B cell (primary cell): Measurements from ENCODE around the gene TGFBRAP1. TPM values are rescaled to one million over a fixed set of nuclear protein-coding genes. Genes with fewer than 3 reads are reported as not detected.

Experiments
- ATAC-seq: fragments of 200-7000 bp; cut with Tn5 transposase; one replicate; pipeline ENCODE4 v1.10.0; 2021; ENCODE audit warnings: low read depth, mild to moderate bottlenecking, moderate number of reproducible peaks, moderate library complexity
- CTCF ChIA-PET: fragments of 350-600 bp; sonication (Branson Sonifier 250); formaldehyde crosslinking; loops from one replicate; lab custom pipeline; 2021; ENCODE audit warnings: antibody characterized with exemption, inconsistent platforms; lab: Charles Lee
- POLR2A ChIA-PET: fragments of 350-600 bp; sonication (Branson Sonifier 250); formaldehyde crosslinking; loops from one replicate; lab custom pipeline; 2021; ENCODE audit warnings: antibody characterized with exemption; lab: Charles Lee
- DNase-seq: peaks from one replicate; pipeline ENCODE4 v3.0.0; 2013
- H2AFZ ChIP-seq: 2 replicates; pipeline ENCODE4 v1.6.1; 2012; ENCODE audit warnings: mild to moderate bottlenecking, low read depth, low read length; ENCODE audit not compliant: insufficient read depth, poor library complexity, severe bottlenecking
- H3K27ac ChIP-seq, 2 donors: 1 replicate in 1 of 2; 2 replicates in 1 of 2; pipeline ENCODE4 v1.5.1; 2012 to 2013; ENCODE audit warnings: low read length in 2 of 2, mild to moderate bottlenecking in 2 of 2, moderate library complexity in 1 of 2
- H3K27me3 ChIP-seq, 4 experiments: fragments of 200-600 bp in 1 of 4; sonication (generic) in 1 of 4; replicated peaks in 1 of 4; 1 replicate in 2 of 4; 2 replicates in 2 of 4; pipeline versions ENCODE4 v1.6.1 to v1.7.0; 2013 to 2016; ENCODE audit warnings: low read length in 3 of 4, mild to moderate bottlenecking in 2 of 4, mixed read lengths in 1 of 4, moderate library complexity in 1 of 4; ENCODE audit not compliant: insufficient read depth in 4 of 4, control insufficient read depth in 3 of 4; ENCODE audit errors: control extremely low read depth in 1 of 4
- H3K36me3 ChIP-seq, 2 experiments: replicated peaks in 1 of 2; 1 replicate in 1 of 2; 2 replicates in 1 of 2; pipeline versions ENCODE4 v1.6.1 to v1.7.1; 2013; ENCODE audit warnings: low read length in 1 of 2; ENCODE audit not compliant: insufficient read depth in 2 of 2, control insufficient read depth in 1 of 2; ENCODE audit errors: control extremely low read depth in 1 of 2, extremely low read depth in 1 of 2
- H3K4me1 ChIP-seq, 2 donors: fragments of 200-600 bp in 1 of 2; sonication (generic) in 1 of 2; 1 replicate in 1 of 2; 2 replicates in 1 of 2; pipeline versions ENCODE4 v1.5.1 to v1.6.1; 2013 to 2017; ENCODE audit warnings: low read length in 2 of 2; ENCODE audit not compliant: control insufficient read depth in 2 of 2, insufficient read depth in 2 of 2
- H3K4me2 ChIP-seq: replicated peaks from 2 replicates; pipeline ENCODE3; 2012; ENCODE audit warnings: mild to moderate bottlenecking, low read depth, low read length; ENCODE audit not compliant: poor library complexity, severe bottlenecking
- H3K4me3 ChIP-seq, 5 experiments: fragments of 200-600 bp in 1 of 5; sonication (generic) in 1 of 5; 1 replicate in 3 of 5; 2 replicates in 2 of 5; pipeline versions ENCODE4 v1.5.1 to v1.7.0; 2011 to 2016; ENCODE audit warnings: low read length in 4 of 5, mild to moderate bottlenecking in 4 of 5, low read depth in 2 of 5, control low read depth in 1 of 5, moderate library complexity in 1 of 5; ENCODE audit not compliant: insufficient read depth in 1 of 5; ENCODE audit errors: control extremely low read depth in 1 of 5, extremely low read depth in 1 of 5
- H3K79me2 ChIP-seq: fragments of 200-600 bp; sonication (generic); one replicate; pipeline ENCODE4 v1.6.0; 2016; ENCODE audit warnings: low read length; ENCODE audit not compliant: control insufficient read depth, insufficient read depth
- H3K9ac ChIP-seq: fragments of 200-600 bp; sonication (generic); 2 replicates; pipeline ENCODE4 v1.6.1; 2017; ENCODE audit warnings: mild to moderate bottlenecking, low read length, moderate library complexity
- H3K9me3 ChIP-seq, 3 donors: one replicate each; pipeline versions ENCODE4 v1.6.1 to v1.7.1; 2013; ENCODE audit warnings: low read length in 2 of 3; ENCODE audit not compliant: control insufficient read depth in 2 of 3, insufficient read depth in 1 of 3; ENCODE audit errors: control extremely low read depth in 1 of 3
- H4K20me1 ChIP-seq: 2 replicates; pipeline ENCODE4 v1.6.0; 2012; ENCODE audit warnings: mild to moderate bottlenecking, low read length; ENCODE audit not compliant: insufficient read depth, control insufficient read depth, poor library complexity, severe bottlenecking
- H3K27ac Mint-ChIP-seq: one replicate; pipeline ENCODE4 v1.8.0; 2021; ENCODE audit warnings: mixed read lengths
- H3K27me3 Mint-ChIP-seq: one replicate; pipeline ENCODE4 v1.8.0; 2021; ENCODE audit warnings: mixed read lengths
- H3K4me1 Mint-ChIP-seq: one replicate; pipeline ENCODE4 v1.8.0; 2021; ENCODE audit warnings: mixed read lengths
- H3K4me3 Mint-ChIP-seq: one replicate; pipeline ENCODE4 v1.8.0; 2021; ENCODE audit warnings: mixed read lengths
- H3K9me3 Mint-ChIP-seq: one replicate; pipeline ENCODE4 v1.8.0; 2022; ENCODE audit warnings: mixed read lengths; ENCODE audit not compliant: insufficient read depth
- EZH2 ChIP-seq: IDR thresholded peaks from 2 replicates; pipeline ENCODE4 v1.6.1; 2012; ENCODE audit warnings: borderline replicate concordance, low read depth, mild to moderate bottlenecking, moderate library complexity, low read length; ENCODE audit not compliant: insufficient read depth, poor library complexity, severe bottlenecking
- WGBS: methylation state at CpG from one replicate; pipeline ENCODE4 v1.1.5; 2013; ENCODE audit warnings: missing lambda C conversion rate; ENCODE audit not compliant: insufficient coverage; 5-methylcytosine and 5-hydroxymethylcytosine counted together
- intact Hi-C: fragments of 100-400 bp; cut with micrococcal nuclease; formaldehyde crosslinking; loops from one replicate; pipeline ENCODE4 v1.10.0; 2022
- polyA plus RNA-seq: library from polyadenylated mRNA; depleted of rRNA; stranded (reverse); fragments of >200 nt; gene quantifications from 2 replicates; pipeline ENCODE4 v1.2.3, GENCODE V29; 2012
- total RNA-seq, 2 donors: library from RNA; stranded (reverse); fragments of 120-200 nt in 1 of 2; gene quantifications; 1 replicate in 1 of 2; 2 replicates in 1 of 2; pipeline versions ENCODE4 v1.2.3 to v1.2.4, GENCODE V29; 2013 to 2022
- TF ChIP-seq, protein P1 (sequence below): fragments of 200-600 bp; IDR thresholded peaks from one replicate; pipeline ENCODE4 v1.8.0; 2022; ENCODE audit warnings: antibody characterized with exemption, mild to moderate bottlenecking

Gene TGFBRAP1
- total and polyA plus RNA-seq, 2 donors (not counting 1 experiment from before 2014, with no cell fraction given), result 9.3 to 21.7 TPM

DNA sequence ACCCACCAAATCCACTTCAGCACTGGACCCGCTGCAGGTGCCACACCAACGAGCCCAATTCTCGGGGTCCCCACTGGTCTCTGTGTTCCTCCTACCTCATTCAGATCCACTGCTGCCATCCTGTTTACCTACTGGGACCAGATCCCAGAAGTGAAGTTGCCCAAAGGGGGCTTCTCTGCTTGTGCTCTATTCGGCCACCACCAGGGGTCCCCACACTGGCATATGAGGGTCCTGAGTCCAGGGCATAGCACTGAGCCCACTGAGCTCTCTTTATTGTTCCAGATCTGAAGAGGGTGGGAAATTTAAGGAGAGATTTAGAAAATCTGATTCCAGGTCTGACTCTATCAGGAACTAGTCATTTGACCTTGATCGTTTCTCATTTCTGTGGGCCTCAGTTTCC lies 85.6 kb downstream of the TGFBRAP1 start:
- POLR2A ChIA-PET, result no interaction called here
- Histone ChIP-seq H3K9ac (no peak overlapping the region), H3K36me3 (no peaks in the 10 kb centered on the region), H3K27ac (no peak overlapping the region), H2AFZ (no peak overlapping the region), H3K4me2 (no peak overlapping the region), H3K79me2 (no peaks in the 10 kb centered on the region), H3K4me3 (no peak overlapping the region), H4K20me1 (no peaks in the 10 kb centered on the region), H3K27me3 (no peaks in the 10 kb centered on the region), H3K9me3 (no peaks in the 10 kb centered on the region), H3K4me1 (no peaks in the 10 kb centered on the region)
- CTCF ChIA-PET, result interaction anchor here (1.8 to 16.5 kb wide), 2 partner anchors 10 to 128 kb away, joined by 7 to 643 read pairs; no protein-coding TSS in a partner anchor
- Mint-ChIP-seq H3K27me3 (no peaks in the 10 kb centered on the region), H3K9me3 (no peaks in the 10 kb centered on the region), H3K4me1 (peaks cover 1% of the 10 kb centered on the region), H3K4me3 (no peak overlapping the region), H3K27ac (no peak overlapping the region)
- DNase-seq (no peak), ATAC-seq (no peak)
- intact Hi-C loops, result no loop called here
- WGBS, result 67% methylated on average over 4 of the region's 5 CpGs
- TF ChIP-seq, protein P1, sequence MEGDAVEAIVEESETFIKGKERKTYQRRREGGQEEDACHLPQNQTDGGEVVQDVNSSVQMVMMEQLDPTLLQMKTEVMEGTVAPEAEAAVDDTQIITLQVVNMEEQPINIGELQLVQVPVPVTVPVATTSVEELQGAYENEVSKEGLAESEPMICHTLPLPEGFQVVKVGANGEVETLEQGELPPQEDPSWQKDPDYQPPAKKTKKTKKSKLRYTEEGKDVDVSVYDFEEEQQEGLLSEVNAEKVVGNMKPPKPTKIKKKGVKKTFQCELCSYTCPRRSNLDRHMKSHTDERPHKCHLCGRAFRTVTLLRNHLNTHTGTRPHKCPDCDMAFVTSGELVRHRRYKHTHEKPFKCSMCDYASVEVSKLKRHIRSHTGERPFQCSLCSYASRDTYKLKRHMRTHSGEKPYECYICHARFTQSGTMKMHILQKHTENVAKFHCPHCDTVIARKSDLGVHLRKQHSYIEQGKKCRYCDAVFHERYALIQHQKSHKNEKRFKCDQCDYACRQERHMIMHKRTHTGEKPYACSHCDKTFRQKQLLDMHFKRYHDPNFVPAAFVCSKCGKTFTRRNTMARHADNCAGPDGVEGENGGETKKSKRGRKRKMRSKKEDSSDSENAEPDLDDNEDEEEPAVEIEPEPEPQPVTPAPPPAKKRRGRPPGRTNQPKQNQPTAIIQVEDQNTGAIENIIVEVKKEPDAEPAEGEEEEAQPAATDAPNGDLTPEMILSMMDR, result no peak
- no peak for TF ChIP-seq EZH2

DNA sequence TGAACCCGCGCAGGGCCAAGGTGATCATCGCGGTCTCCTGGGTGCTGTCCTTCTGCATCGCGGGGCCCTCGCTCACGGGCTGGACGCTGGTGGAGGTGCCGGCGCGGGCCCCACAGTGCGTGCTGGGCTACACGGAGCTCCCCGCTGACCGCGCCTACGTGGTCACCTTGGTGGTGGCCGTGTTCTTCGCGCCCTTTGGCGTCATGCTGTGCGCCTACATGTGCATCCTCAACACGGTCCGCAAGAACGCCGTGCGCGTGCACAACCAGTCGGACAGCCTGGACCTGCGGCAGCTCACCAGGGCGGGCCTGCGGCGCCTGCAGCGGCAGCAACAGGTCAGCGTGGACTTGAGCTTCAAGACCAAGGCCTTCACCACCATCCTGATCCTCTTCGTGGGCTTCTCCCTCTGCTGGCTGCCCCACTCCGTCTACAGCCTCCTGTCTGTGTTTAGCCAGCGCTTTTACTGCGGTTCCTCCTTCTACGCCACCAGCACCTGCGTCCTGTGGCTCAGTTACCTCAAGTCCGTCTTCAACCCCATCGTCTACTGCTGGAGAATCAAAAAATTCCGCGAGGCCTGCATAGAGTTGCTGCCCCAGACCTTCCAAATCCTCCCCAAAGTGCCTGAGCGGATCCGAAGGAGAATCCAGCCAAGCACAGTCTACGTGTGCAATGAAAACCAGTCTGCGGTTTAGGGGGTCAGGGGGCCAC lies 87.1 kb downstream of the TGFBRAP1 start:
- Histone ChIP-seq H3K79me2 (no peaks in the 10 kb centered on the region), H4K20me1 (no peaks in the 10 kb centered on the region), H3K36me3 (no peaks in the 10 kb centered on the region), H3K27ac (no peak overlapping the region), H3K4me3 (no peak overlapping the region), H3K4me1 (peaks cover 5 to 7% of the 10 kb centered on the region in 2 donors), H3K4me2 (no peak overlapping the region), H3K27me3 (no peaks in the 10 kb centered on the region), H3K9me3 (no peaks in the 10 kb centered on the region), H2AFZ (no peak overlapping the region), H3K9ac (no peak overlapping the region)
- ATAC-seq (no peak), DNase-seq (no peak)
- intact Hi-C loops, result no loop called here
- TF ChIP-seq EZH2, result no peak
- TF ChIP-seq, protein P1, result no peak
- WGBS, result 97% methylated on average over 50 of the region's 50 CpGs
- H3K4me3 Mint-ChIP-seq, result no peak overlapping the region
- POLR2A ChIA-PET, result no interaction called here
- CTCF ChIA-PET, result interaction anchor here (1.8 to 16.5 kb wide), 2 partner anchors 8 to 127 kb away, joined by 7 to 643 read pairs; no protein-coding TSS in a partner anchor
- no peak overlapping the region for H3K27ac Mint-ChIP-seq
- no peaks in the 10 kb centered on the region for H3K9me3 Mint-ChIP-seq
- no peaks in the 10 kb centered on the region for H3K27me3 Mint-ChIP-seq
- peaks cover 10% of the 10 kb centered on the region for H3K4me1 Mint-ChIP-seq
